Activated CD8-positive, alpha-beta memory T cell treated with anti-CD3 and anti-CD28 coated beads, Interleukin-2, amount 50 U/mL, for 48 hours (primary cell): ENCODE results near the gene GCNT4.

Experiments used
- DNase-seq: peaks from one replicate; pipeline ENCODE4 v3.0.0-alpha.2; 2020

Gene GCNT4

DNA sequence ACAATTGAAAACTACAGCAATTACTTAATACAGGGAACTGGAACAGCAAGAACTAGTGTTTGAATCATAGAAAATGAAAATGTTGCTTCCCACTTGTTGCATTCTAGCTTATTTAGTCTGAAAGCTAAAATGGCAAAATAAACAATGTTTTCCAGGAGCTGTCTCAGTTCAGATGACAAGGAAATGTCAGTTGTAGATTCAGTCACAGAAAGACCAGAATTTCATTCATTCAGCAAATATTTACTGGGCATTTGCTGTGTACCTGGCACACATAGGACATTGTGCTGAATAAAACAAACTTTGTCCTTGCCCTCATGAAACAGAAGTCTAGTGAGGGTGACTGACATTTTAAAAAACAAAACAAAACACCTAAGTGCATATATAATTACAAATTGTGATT is 41.5 kb downstream of the GCNT4 start:
- no peak for DNase-seq

DNA sequence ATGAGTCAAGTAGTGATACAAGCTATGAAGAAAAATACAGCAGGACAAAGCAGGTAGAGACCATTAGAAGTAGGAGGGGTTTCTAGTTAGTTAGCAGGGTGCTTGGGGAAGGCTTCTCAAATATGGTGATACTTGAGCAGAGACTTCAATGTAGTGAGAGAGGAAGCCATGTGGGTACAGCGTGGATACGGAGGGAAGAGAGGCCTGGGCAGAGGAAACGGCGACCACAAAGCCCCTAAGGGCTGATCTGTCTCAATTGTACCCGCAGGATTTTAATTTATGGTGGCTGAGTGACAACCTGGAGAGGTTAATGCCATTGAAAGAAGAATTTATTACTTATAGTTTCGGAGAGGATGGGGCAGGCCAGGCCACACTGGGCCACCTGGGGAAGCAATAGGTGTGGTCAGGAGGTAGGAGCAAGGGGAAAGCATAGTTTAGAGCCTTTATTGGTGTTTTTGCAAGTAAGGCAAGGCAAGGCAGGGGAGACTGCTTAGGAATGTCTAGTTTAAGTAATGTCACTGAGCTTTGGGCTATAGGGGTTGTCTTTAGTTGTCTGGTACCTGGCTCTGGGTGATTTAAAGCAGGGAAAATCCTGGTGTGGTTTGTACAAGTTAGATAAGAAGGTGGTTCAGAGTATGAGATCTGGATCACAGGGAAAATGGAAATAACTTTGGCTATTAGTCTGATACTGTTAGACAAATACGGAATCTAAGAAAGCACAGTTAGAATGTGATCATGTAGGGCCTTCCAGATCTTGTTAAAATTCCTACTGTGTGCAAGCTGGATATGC is 42.6 kb downstream of the GCNT4 start:
- DNase-seq = no peak

DNA sequence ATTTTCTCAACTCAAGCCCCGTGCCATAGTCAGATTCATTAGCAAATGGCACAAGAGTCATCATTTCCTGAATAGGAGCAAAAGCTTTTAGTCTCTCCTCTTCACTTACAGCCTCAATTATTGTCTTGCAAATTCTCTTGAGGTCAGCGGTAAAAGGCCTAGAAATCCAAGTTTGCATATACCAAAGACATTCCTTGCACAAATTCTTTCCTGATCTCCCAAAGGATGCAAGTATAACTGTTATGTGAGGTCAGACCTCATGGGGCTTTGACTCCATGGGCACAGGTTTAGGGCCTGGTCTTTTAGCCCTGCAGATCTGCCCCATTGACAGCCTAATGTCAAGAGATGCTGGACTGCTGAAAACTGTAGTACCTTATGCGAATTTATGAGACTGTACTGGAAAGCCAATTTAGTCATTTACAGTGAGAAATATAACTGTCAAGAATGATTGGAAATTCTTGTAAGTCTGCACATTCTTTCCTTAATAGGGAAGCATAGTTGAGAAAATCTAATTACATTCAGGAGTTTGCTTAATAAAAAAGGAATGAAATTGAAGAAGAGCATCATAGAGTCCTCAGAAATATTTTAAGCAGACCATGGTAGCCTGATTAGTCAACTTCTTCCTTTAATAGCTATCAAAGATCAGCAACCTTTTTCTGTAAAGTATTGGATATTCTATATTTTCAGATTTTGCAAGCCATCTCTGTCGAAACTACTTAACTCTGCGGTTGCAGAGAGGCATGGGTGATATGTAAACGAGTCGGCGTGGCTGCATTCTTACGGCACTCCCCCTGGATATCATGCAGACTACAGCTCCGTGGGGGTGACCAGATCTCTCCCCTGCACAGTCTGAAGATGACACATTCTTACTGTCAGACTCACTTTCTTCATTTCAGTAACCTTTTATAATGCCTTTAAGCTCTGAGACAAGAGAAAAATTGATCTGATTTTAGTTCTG is 45.2 kb downstream of the GCNT4 start:
- DNase-seq = no peak

DNA sequence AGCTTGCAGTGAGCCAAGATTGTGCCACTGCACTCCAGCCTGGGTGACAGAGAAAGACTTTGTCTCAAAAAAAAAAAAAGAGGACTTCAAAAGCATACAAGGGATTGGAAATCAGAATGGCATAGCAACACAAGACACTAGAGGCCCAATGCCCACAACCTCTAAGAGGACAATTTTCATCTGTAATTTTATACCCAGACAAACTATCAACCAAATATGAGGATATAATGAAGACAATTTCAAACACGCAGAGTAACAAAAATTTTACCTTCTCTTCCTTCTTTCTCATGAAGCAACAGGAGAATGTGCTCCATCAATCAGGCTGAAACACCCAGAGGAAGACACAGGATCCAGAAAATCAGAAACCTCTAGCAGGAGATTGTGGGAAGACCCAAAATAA is 46.8 kb downstream of the GCNT4 start:
- no peak for DNase-seq
